ENCODE results near the gene GATA1.

The GATA1 gene

DNA sequence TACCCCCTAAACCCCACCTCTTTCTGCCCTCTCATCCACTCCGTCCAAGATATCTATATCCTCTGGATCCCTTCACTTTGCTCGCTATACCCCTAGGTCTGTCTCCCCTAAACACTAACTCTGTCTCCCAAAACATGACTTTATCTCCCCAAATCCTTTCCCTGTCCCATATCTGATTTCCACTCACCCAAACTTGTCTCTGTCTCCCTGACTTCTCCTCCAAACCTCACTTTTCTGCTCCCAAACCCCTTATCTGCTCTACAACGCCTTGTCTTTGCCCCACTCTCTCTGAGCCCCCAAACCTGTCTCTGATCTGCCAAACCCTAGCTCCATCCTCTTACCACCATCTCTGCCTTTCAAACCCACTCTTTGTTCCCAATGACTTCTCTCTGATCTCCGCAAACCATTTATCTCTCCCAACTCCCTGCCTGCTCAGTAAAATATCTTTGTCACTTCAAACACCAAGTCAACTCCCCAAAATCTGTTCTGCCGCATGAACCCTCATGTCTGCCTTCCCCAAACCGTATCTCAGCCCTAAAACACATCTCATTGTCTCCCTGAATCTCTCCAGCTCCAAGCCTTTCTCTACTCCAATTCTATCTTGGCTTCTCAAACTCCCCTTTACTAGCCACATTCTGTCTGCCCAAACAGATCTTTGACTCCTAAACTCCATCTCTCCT is 575 bp downstream of the GATA1 start:
- H2BK120ac ChIP-seq (ENCODE audit: low read depth, low read length) = no peak overlapping the region
- peaks cover 0 to 7% of the 10 kb centered on the region in 2 donors for H3K4me1 ChIP-seq (ENCODE audit: control insufficient read depth in 2 of 2, insufficient read depth in 1 of 2, low read depth in 1 of 2, low read length in 2 of 2)
- no peak overlapping the region for H3K23ac ChIP-seq (ENCODE audit: low read depth, low read length, poor library complexity)
- no peak overlapping the region for H2BK5ac ChIP-seq (ENCODE audit: low read length)
- H3K4me2 ChIP-seq (ENCODE audit: insufficient read depth, low read length, poor library complexity, severe bottlenecking) = no peak overlapping the region
- H2BK12ac ChIP-seq (ENCODE audit: low read length) = no peak overlapping the region
- no peak overlapping the region for H3K4ac ChIP-seq (ENCODE audit: low read length)
- WGBS, 2 donors (ENCODE audit: extremely low coverage in 2 of 2, insufficient read length in 2 of 2, insufficient replicate concordance in 1 of 2) = no CpG with 5 or more reads among the region's 6 CpGs
- no peak overlapping the region for H3K27ac ChIP-seq (replicated peaks; ENCODE audit: low read length)
- no peak overlapping the region for H2AFZ ChIP-seq (ENCODE audit: low read length)
- H3K9ac ChIP-seq (ENCODE audit: low read depth, low read length, poor library complexity) = no peak overlapping the region
- no peak for DNase-seq (ENCODE audit: low spot score)
- no peak overlapping the region for H4K91ac ChIP-seq (ENCODE audit: low read depth, low read length, poor library complexity)
- no peaks in the 10 kb centered on the region for H3K79me1 ChIP-seq (ENCODE audit: low read depth, low read length)
- H3K14ac ChIP-seq (ENCODE audit: low read length) = no peak overlapping the region
- no peak overlapping the region for H2AK5ac ChIP-seq (ENCODE audit: low read depth, low read length)
- no peak overlapping the region for H4K8ac ChIP-seq (ENCODE audit: low read depth, low read length)
- H2BK15ac ChIP-seq (ENCODE audit: low read length) = no peak overlapping the region
- no peak overlapping the region for H3K18ac ChIP-seq (ENCODE audit: low read length)
- no peaks in the 10 kb centered on the region for H3K36me3 ChIP-seq (replicated peaks in 1 of 2; ENCODE audit: control insufficient read depth in 2 of 2, insufficient read depth in 2 of 2, low read length in 2 of 2)
- H3K4me3 ChIP-seq (ENCODE audit: low read length in 2 of 2) = no peak overlapping the region
- peaks cover 0 to 15% (median 0%) of the 10 kb centered on the region in 3 experiments for H3K27me3 ChIP-seq (ENCODE audit: control insufficient read depth in 3 of 3, insufficient read depth in 3 of 3, low read depth in 1 of 3, low read length in 3 of 3)
- no peaks in the 10 kb centered on the region for H3K9me3 ChIP-seq (replicated peaks in 1 of 2; ENCODE audit: control insufficient read depth in 2 of 2, insufficient read depth in 1 of 2, low read depth in 1 of 2, low read length in 2 of 2)

DNA sequence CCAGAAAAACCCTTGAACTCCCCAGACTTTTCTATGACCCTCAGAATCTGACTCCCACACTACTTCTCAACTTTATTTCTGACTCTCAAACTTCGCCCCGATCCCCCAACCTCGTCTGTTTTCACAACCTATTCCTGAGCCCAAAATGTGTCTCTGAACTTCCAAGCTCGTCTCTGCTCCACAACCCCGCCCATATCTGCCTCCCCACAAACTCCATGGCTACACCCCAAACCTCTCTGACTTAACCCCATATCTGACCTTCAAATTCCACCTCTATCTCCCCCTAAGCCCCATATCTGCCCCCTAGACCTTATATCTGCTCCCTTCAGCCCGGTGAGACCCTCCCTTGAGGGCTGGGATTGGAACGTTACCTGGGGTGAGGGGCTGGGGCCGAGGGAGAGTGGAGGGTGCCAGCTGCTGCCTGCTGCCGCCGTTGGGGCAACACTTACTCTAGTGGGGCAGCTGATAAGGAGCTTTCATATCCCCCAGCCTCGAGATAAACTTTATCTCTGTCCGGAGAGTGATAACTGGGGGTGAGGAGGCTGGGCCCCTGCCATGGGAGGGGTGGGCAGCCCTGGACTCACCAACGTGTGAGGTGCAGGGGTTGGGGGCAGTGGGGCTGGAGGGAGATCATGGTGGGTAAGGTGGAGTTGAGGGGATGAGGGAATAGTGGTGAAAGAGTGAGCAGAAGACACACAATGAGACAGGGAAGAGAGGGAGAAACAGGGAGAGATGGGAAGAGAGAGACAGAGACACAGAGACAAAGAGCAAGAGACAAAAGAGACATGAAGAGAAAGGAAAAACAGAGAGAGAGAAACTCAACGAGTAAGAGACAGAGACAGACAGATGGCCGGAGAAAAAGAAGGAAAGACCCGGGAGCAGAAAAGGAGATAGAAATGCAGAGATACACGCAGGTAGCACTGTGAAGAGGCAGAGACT is 1.4 kb downstream of the GATA1 start:
- no peak overlapping the region for H2BK12ac ChIP-seq (ENCODE audit: low read length)
- no peak overlapping the region for H3K27ac ChIP-seq (replicated peaks; ENCODE audit: low read length)
- no peaks in the 10 kb centered on the region for H3K9me3 ChIP-seq (replicated peaks in 1 of 2; ENCODE audit: control insufficient read depth in 2 of 2, insufficient read depth in 1 of 2, low read depth in 1 of 2, low read length in 2 of 2)
- no peak overlapping the region for H3K4ac ChIP-seq (ENCODE audit: low read length)
- no peak overlapping the region for H2BK120ac ChIP-seq (ENCODE audit: low read depth, low read length)
- no peak overlapping the region for H3K18ac ChIP-seq (ENCODE audit: low read length)
- H2AFZ ChIP-seq (ENCODE audit: low read length) = no peak overlapping the region
- H2BK15ac ChIP-seq (ENCODE audit: low read length) = no peak overlapping the region
- H2BK5ac ChIP-seq (ENCODE audit: low read length) = no peak overlapping the region
- DNase-seq (ENCODE audit: low spot score) = no peak
- peaks cover 0 to 15% (median 0%) of the 10 kb centered on the region in 3 experiments for H3K27me3 ChIP-seq (ENCODE audit: control insufficient read depth in 3 of 3, insufficient read depth in 3 of 3, low read depth in 1 of 3, low read length in 3 of 3)
- H2AK5ac ChIP-seq (ENCODE audit: low read depth, low read length) = no peak overlapping the region
- peaks cover 0 to 7% of the 10 kb centered on the region in 2 donors for H3K4me1 ChIP-seq (ENCODE audit: control insufficient read depth in 2 of 2, insufficient read depth in 1 of 2, low read depth in 1 of 2, low read length in 2 of 2)
- H3K79me1 ChIP-seq (ENCODE audit: low read depth, low read length) = no peaks in the 10 kb centered on the region
- no peak overlapping the region for H3K4me3 ChIP-seq (ENCODE audit: low read length in 2 of 2)
- no peaks in the 10 kb centered on the region for H3K36me3 ChIP-seq (replicated peaks in 1 of 2; ENCODE audit: control insufficient read depth in 2 of 2, insufficient read depth in 2 of 2, low read length in 2 of 2)
- no peak overlapping the region for H3K9ac ChIP-seq (ENCODE audit: low read depth, low read length, poor library complexity)
- no peak overlapping the region for H3K23ac ChIP-seq (ENCODE audit: low read depth, low read length, poor library complexity)
- no peak overlapping the region for H4K91ac ChIP-seq (ENCODE audit: low read depth, low read length, poor library complexity)
- no peak overlapping the region for H4K8ac ChIP-seq (ENCODE audit: low read depth, low read length)
- no peak overlapping the region for H3K14ac ChIP-seq (ENCODE audit: low read length)
- no CpG with 5 or more reads among the region's 17 CpGs for WGBS, 2 donors (ENCODE audit: extremely low coverage in 2 of 2, insufficient read length in 2 of 2, insufficient replicate concordance in 1 of 2)
- no peak overlapping the region for H3K4me2 ChIP-seq (ENCODE audit: insufficient read depth, low read length, poor library complexity, severe bottlenecking)

DNA sequence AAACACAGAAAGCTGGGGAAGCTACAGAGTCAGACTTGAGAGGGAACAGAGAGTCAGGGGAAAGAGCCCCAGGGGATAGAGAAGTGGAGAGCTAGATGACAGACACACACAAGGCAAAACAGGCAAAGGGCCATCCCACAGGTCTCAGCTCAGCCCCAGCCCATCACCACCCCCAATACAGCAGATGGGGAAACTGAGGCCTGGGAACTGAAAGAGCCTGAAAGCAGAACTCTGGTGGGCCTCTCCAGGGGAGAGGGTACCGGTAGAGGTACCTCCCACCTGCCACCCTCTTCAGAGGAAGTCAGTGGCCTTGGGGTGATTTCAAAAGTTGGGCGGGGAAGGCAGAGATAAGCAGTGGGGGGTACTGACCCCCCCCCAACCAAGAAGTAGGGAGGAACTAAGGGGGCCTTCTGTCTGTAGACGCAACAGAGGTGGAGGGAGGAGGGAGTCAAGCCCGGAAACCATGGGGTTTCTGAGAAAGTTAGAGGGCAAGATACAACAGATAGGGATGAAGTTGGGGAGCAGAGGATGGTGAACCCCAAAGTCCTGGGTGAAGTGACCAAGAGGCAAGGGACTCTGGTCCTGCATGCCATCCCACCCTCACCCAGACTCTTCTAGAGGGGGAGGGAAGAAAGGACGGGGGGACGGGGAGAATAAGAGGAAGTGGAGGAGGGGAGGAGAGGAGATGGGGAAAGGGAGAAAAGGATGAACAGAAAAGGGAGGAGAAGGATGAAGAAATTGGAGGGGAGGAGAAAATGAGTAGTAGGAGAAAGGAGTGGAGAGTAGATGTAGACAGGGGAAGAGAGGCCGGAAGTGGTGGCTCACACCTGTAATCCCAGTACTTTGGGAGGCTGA is 3.2 kb downstream of the GATA1 start:
- no peaks in the 10 kb centered on the region for H3K9me3 ChIP-seq (replicated peaks in 1 of 2; ENCODE audit: control insufficient read depth in 2 of 2, insufficient read depth in 1 of 2, low read depth in 1 of 2, low read length in 2 of 2)

More for the DNA sequence above, 3.2 kb downstream of the GATA1 start:
- H3K23ac ChIP-seq (ENCODE audit: low read depth, low read length, poor library complexity) = no peak overlapping the region
- 100% methylated on average over 1 of the region's 7 CpGs; no CpG with 5 or more reads in 1 of the 2 donors for WGBS, 2 donors (ENCODE audit: extremely low coverage in 2 of 2, insufficient read length in 2 of 2, insufficient replicate concordance in 1 of 2)
- H4K8ac ChIP-seq (ENCODE audit: low read depth, low read length) = no peak overlapping the region
- no peak overlapping the region for H2BK12ac ChIP-seq (ENCODE audit: low read length)
- H3K4me3 ChIP-seq (ENCODE audit: low read length in 2 of 2) = no peak overlapping the region
- H2BK120ac ChIP-seq (ENCODE audit: low read depth, low read length) = no peak overlapping the region
- no peak overlapping the region for H3K9ac ChIP-seq (ENCODE audit: low read depth, low read length, poor library complexity)
- no peak overlapping the region for H3K27ac ChIP-seq (replicated peaks; ENCODE audit: low read length)
- H3K4ac ChIP-seq (ENCODE audit: low read length) = no peak overlapping the region
- no peak overlapping the region for H3K4me2 ChIP-seq (ENCODE audit: insufficient read depth, low read length, poor library complexity, severe bottlenecking)
- no peak overlapping the region for H3K14ac ChIP-seq (ENCODE audit: low read length)
- H3K36me3 ChIP-seq (replicated peaks in 1 of 2; ENCODE audit: control insufficient read depth in 2 of 2, insufficient read depth in 2 of 2, low read length in 2 of 2) = no peaks in the 10 kb centered on the region
- H2BK15ac ChIP-seq (ENCODE audit: low read length) = no peak overlapping the region
- H3K79me1 ChIP-seq (ENCODE audit: low read depth, low read length) = no peaks in the 10 kb centered on the region
- H3K4me1 ChIP-seq (ENCODE audit: control insufficient read depth in 2 of 2, insufficient read depth in 1 of 2, low read depth in 1 of 2, low read length in 2 of 2) = peaks cover 0 to 7% of the 10 kb centered on the region in 2 donors
- peaks cover 0 to 15% (median 0%) of the 10 kb centered on the region in 3 experiments for H3K27me3 ChIP-seq (ENCODE audit: control insufficient read depth in 3 of 3, insufficient read depth in 3 of 3, low read depth in 1 of 3, low read length in 3 of 3)
- no peak overlapping the region for H4K91ac ChIP-seq (ENCODE audit: low read depth, low read length, poor library complexity)
- DNase-seq (ENCODE audit: low spot score) = no peak
- no peak overlapping the region for H3K18ac ChIP-seq (ENCODE audit: low read length)
- no peak overlapping the region for H2AFZ ChIP-seq (ENCODE audit: low read length)
- H2BK5ac ChIP-seq (ENCODE audit: low read length) = no peak overlapping the region
- H2AK5ac ChIP-seq (ENCODE audit: low read depth, low read length) = no peak overlapping the region

Data from neuronal stem cell (in vitro differentiated cells).